ENCODE measurements around the gene KRT35. TPM values are rescaled to one million over a fixed set of nuclear protein-coding genes. Genes with fewer than 3 reads are reported as not detected.
A peak's percentile ranks its signal among the peaks of the same experiment; 100 is the strongest.

The KRT35 gene
- total RNA-seq, 1 donor from 2014 or later, result not detected

DNA sequence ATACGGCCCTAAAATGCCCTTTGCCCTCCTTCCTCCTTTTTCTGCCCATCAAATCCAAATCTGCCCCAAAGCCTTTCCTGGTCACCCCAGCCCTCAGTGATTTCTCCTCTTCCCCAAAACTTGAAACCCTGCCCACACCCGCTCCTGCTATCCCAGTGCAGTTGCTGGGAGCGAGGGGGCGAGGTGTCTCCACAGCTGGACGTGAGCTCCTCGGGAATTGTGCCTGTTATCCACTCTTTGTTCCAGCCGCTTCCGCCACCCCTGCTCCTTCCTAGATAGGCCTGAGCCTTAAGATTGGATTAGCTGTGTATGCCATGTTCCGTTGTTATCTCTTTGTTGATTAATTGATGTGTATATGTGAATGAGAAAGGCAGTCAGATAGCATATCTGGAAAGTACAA, 2.6 kb upstream of the KRT35 start:
- no peak for TF ChIP-seq EZH2 (IDR thresholded peaks at IDR 0.05; ENCODE audit: insufficient read depth, low read length)
- TF ChIP-seq, protein P1, sequence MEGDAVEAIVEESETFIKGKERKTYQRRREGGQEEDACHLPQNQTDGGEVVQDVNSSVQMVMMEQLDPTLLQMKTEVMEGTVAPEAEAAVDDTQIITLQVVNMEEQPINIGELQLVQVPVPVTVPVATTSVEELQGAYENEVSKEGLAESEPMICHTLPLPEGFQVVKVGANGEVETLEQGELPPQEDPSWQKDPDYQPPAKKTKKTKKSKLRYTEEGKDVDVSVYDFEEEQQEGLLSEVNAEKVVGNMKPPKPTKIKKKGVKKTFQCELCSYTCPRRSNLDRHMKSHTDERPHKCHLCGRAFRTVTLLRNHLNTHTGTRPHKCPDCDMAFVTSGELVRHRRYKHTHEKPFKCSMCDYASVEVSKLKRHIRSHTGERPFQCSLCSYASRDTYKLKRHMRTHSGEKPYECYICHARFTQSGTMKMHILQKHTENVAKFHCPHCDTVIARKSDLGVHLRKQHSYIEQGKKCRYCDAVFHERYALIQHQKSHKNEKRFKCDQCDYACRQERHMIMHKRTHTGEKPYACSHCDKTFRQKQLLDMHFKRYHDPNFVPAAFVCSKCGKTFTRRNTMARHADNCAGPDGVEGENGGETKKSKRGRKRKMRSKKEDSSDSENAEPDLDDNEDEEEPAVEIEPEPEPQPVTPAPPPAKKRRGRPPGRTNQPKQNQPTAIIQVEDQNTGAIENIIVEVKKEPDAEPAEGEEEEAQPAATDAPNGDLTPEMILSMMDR (IDR thresholded peaks at IDR 0.05; ENCODE audit: insufficient read depth, low read depth, low read length), result no peak
- H3K4me2 ChIP-seq (ENCODE audit: low read length), result no peak overlapping the region
- no peak overlapping the region for H2AFZ ChIP-seq (ENCODE audit: low read depth, low read length)
- no peaks in the 10 kb centered on the region for H3K79me2 ChIP-seq (ENCODE audit: insufficient read depth, low read length)
- Mint-ChIP-seq H3K27ac (ENCODE audit: unreplicated experiment) (no peak overlapping the region), H3K9me3 (ENCODE audit: unreplicated experiment) (peaks cover 4% of the 10 kb centered on the region), H3K4me3 (ENCODE audit: unreplicated experiment) (no peak overlapping the region), H3K27me3 (ENCODE audit: low read depth, unreplicated experiment) (peaks cover 54% of the 10 kb centered on the region), H3K36me3 (ENCODE audit: low read depth, unreplicated experiment) (peaks cover 2% of the 10 kb centered on the region), H3K4me1 (ENCODE audit: low read depth, unreplicated experiment) (no peaks in the 10 kb centered on the region)
- no peaks in the 10 kb centered on the region for H4K20me1 ChIP-seq (ENCODE audit: insufficient read depth, low read length)
- no peak overlapping the region for H3K4me3 ChIP-seq (ENCODE audit: insufficient read depth, low read depth, low read length)
- H3K27me3 ChIP-seq (ENCODE audit: insufficient read depth, low read length), result peaks cover 3% of the 10 kb centered on the region
- FAIRE-seq (no peak), DNase-seq (ENCODE audit: low read depth) (no peak)
- H3K9me3 ChIP-seq (ENCODE audit: insufficient read depth, low read depth, low read length), result no peaks in the 10 kb centered on the region
- no peak overlapping the region for H3K27ac ChIP-seq (ENCODE audit: low read depth, low read length)
- no peaks in the 10 kb centered on the region for H3K36me3 ChIP-seq (ENCODE audit: insufficient read depth, low read length)
- no peaks in the 10 kb centered on the region for H3K4me1 ChIP-seq (ENCODE audit: insufficient read depth, low read length)
- no peak overlapping the region for H3K9ac ChIP-seq (ENCODE audit: low read length)

DNA sequence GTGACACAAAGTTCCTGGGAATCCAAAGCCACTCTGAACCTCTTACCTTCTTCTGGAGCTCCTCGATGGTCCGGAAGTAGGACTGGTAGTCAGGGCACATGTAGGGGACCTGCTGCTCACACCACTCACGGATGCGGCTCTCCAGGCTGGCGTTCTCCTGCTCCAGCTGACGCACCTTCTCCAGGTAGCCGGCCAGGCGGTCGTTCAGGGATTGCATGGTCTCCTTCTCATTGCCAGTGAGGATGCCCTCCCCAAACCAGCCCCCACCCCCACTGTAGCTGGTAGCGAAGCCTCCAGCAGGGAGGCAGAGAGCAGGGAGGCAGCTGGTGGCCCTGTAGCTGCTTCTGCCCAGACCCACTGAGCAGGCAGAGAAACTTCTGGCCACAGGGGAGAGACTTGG, 370 bp downstream of the KRT35 start:
- Histone ChIP-seq H3K36me3 (ENCODE audit: insufficient read depth, low read length) (no peaks in the 10 kb centered on the region), H3K79me2 (ENCODE audit: insufficient read depth, low read length) (no peaks in the 10 kb centered on the region), H3K4me2 (ENCODE audit: low read length) (no peak overlapping the region), H4K20me1 (ENCODE audit: insufficient read depth, low read length) (no peaks in the 10 kb centered on the region), H3K27me3 (ENCODE audit: insufficient read depth, low read length) (no peaks in the 10 kb centered on the region), H3K9me3 (ENCODE audit: insufficient read depth, low read depth, low read length) (no peaks in the 10 kb centered on the region), H2AFZ (ENCODE audit: low read depth, low read length) (no peak overlapping the region), H3K9ac (ENCODE audit: low read length) (no peak overlapping the region), H3K4me3 (ENCODE audit: insufficient read depth, low read depth, low read length) (no peak overlapping the region), H3K27ac (ENCODE audit: low read depth, low read length) (no peak overlapping the region), H3K4me1 (ENCODE audit: insufficient read depth, low read length) (no peaks in the 10 kb centered on the region)
- H3K36me3 Mint-ChIP-seq (ENCODE audit: low read depth, unreplicated experiment), result no peaks in the 10 kb centered on the region
- H3K4me3 Mint-ChIP-seq (ENCODE audit: unreplicated experiment), result no peak overlapping the region
- peaks cover 48% of the 10 kb centered on the region for H3K27me3 Mint-ChIP-seq (ENCODE audit: low read depth, unreplicated experiment)
- peaks cover 4% of the 10 kb centered on the region for H3K9me3 Mint-ChIP-seq (ENCODE audit: unreplicated experiment)
- FAIRE-seq (no peak), DNase-seq (ENCODE audit: low read depth) (no peak)
- TF ChIP-seq, protein P1 (IDR thresholded peaks at IDR 0.05; ENCODE audit: insufficient read depth, low read depth, low read length), result no peak
- TF ChIP-seq EZH2 (IDR thresholded peaks at IDR 0.05; ENCODE audit: insufficient read depth, low read length), result no peak
- H3K4me1 Mint-ChIP-seq (ENCODE audit: low read depth, unreplicated experiment), result no peaks in the 10 kb centered on the region
- H3K27ac Mint-ChIP-seq (ENCODE audit: unreplicated experiment), result no peak overlapping the region

DNA sequence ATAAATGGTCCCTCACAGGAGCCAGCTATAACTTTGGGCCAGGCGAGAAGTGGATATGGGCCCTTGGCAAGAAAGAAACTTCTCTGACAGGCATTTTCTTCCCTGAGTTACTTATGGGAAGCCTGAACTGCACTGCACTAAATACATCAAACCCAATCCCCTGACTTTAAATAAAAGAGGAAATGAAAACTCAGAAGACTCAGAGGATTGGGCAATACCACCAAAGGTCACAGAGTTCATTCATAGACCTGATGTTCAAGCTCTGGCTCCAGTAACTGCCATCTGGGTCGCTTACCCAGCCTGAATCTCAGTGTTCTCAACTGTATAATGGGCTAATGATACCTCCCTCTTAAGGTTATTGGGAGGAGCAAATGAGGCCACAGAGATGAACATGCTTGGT, 815 bp downstream of the KRT35 start:
- Mint-ChIP-seq H3K27ac (ENCODE audit: unreplicated experiment) (peak overlapping the region; percentile 47), H3K4me3 (ENCODE audit: unreplicated experiment) (no peak overlapping the region), H3K36me3 (ENCODE audit: low read depth, unreplicated experiment) (no peaks in the 10 kb centered on the region), H3K9me3 (ENCODE audit: unreplicated experiment) (peaks cover 4% of the 10 kb centered on the region), H3K4me1 (ENCODE audit: low read depth, unreplicated experiment) (no peaks in the 10 kb centered on the region), H3K27me3 (ENCODE audit: low read depth, unreplicated experiment) (peaks cover 50% of the 10 kb centered on the region)
- no peaks in the 10 kb centered on the region for H3K36me3 ChIP-seq (ENCODE audit: insufficient read depth, low read length)
- no peak overlapping the region for H3K9ac ChIP-seq (ENCODE audit: low read length)
- no peak overlapping the region for H3K27ac ChIP-seq (ENCODE audit: low read depth, low read length)
- no peak overlapping the region for H2AFZ ChIP-seq (ENCODE audit: low read depth, low read length)
- no peaks in the 10 kb centered on the region for H3K79me2 ChIP-seq (ENCODE audit: insufficient read depth, low read length)
- H3K4me1 ChIP-seq (ENCODE audit: insufficient read depth, low read length), result no peaks in the 10 kb centered on the region
- DNase-seq (ENCODE audit: low read depth) (no peak), FAIRE-seq (no peak)
- H3K4me2 ChIP-seq (ENCODE audit: low read length), result no peak overlapping the region
- H4K20me1 ChIP-seq (ENCODE audit: insufficient read depth, low read length), result no peaks in the 10 kb centered on the region
- H3K4me3 ChIP-seq (ENCODE audit: insufficient read depth, low read depth, low read length), result no peak overlapping the region
- H3K9me3 ChIP-seq (ENCODE audit: insufficient read depth, low read depth, low read length), result no peaks in the 10 kb centered on the region
- H3K27me3 ChIP-seq (ENCODE audit: insufficient read depth, low read length), result no peaks in the 10 kb centered on the region
- TF ChIP-seq, protein P1 (IDR thresholded peaks at IDR 0.05; ENCODE audit: insufficient read depth, low read depth, low read length), result no peak
- TF ChIP-seq EZH2 (IDR thresholded peaks at IDR 0.05; ENCODE audit: insufficient read depth, low read length), result no peak

All from astrocyte (in vitro differentiated cells and primary cell).